Breast epithelium (tissue), 3 donors: Measurements from ENCODE around the gene ALOX12B.

ENCODE experiments used
- POLR2A ChIP-seq: fragments of 450-650 bp; IDR thresholded peaks from one replicate; pipeline ENCODE4 v1.6.1; 2016; ENCODE audit warnings: antibody characterized with exemption, mild to moderate bottlenecking, moderate library complexity
- TF ChIP-seq, protein P1 (sequence below), 3 donors: fragments of 450-650 bp; IDR thresholded peaks; one replicate each; pipeline ENCODE4 v1.5.1; 2016 to 2017; ENCODE audit warnings: antibody characterized with exemption in 3 of 3, mild to moderate bottlenecking in 3 of 3, moderate library complexity in 3 of 3

DNA sequence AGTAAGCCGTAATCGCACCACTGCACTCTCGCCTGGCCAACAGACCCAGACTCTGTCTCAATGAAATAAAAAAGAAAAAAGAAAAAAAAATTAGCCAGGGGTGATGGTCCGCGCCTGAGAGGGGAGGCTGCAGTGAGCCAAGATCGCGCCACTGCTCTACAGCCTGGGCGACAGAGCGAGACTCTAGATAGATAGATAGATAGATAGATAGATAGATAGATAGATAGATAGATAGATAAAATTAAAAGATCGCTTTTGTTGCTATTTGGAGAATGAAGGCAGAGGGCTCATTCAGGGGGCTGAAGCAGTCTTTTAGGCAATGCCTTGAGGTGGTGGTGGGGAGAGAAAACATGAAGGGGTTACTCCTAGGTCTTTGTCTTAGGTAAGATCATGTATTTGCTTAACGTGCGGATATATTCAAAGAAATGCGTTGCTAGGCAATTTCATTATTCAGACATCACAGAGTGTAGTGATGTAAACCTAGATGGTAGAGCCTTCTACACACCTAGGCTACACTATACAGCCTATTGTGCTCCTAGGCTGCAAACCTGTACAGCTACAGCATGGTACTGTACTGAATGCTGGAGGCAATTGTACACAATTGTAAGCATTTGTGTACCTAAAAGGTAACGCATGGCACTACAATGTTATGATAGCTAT is 40.7 kb upstream of the ALOX12B start:
- TF ChIP-seq, protein P1, sequence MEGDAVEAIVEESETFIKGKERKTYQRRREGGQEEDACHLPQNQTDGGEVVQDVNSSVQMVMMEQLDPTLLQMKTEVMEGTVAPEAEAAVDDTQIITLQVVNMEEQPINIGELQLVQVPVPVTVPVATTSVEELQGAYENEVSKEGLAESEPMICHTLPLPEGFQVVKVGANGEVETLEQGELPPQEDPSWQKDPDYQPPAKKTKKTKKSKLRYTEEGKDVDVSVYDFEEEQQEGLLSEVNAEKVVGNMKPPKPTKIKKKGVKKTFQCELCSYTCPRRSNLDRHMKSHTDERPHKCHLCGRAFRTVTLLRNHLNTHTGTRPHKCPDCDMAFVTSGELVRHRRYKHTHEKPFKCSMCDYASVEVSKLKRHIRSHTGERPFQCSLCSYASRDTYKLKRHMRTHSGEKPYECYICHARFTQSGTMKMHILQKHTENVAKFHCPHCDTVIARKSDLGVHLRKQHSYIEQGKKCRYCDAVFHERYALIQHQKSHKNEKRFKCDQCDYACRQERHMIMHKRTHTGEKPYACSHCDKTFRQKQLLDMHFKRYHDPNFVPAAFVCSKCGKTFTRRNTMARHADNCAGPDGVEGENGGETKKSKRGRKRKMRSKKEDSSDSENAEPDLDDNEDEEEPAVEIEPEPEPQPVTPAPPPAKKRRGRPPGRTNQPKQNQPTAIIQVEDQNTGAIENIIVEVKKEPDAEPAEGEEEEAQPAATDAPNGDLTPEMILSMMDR (IDR thresholded peaks at IDR 0.05): no peak
- no peak for TF ChIP-seq POLR2A
